Hematopoietic multipotent progenitor cell treated with erythropoietin and hydrocortisone succinate and interleukin-3 and kit ligand, for 8 days (in vitro differentiated cells): Measurements from ENCODE around the gene GGCT.
"Not testable (repeated sequence)": the region's sequence is repeated elsewhere in the genome, so short reads cannot be mapped to it uniquely, and the experiment has no call there.

Experiments
- DNase-seq: peaks from one replicate; pipeline ENCODE4 v3.0.0-alpha.2; 2015

Gene GGCT

GRCh38 chr7:30504301-30505173 is at the start of gene GGCT:
TSS of gene GGCT (minus strand) at chr7:30504829. CDS start at chr7:30504709, 120 bp downstream.
- peak; percentile 99 for DNase-seq

- no peak for DNase-seq
These were observed 48.9 kb upstream of the GGCT start for GRCh38 chr7:30553546-30553945.

GRCh38 chr7:30553141-30553540 is 48.5 kb upstream of the GGCT start:
- DNase-seq, result no peak

- DNase-seq, result no peak
These were observed 47.7 kb upstream of the GGCT start for GRCh38 chr7:30552330-30552729.

- peak; percentile 21 for DNase-seq
These were observed 45.4 kb upstream of the GGCT start for GRCh38 chr7:30549931-30550493.

- DNase-seq, result peak; percentile 66
These were observed 44.2 kb upstream of the GGCT start for GRCh38 chr7:30548845-30549244.

- no peak for DNase-seq
These were observed 42.0 kb upstream of the GGCT start for GRCh38 chr7:30546596-30546995.

- DNase-seq, result no peak
These were observed 41.3 kb upstream of the GGCT start for GRCh38 chr7:30545791-30546555.

- DNase-seq, result no peak
These were observed 39.3 kb upstream of the GGCT start for GRCh38 chr7:30543813-30544525.

GRCh38 chr7:30543115-30543514 is 38.5 kb upstream of the GGCT start:
- not testable (repeated sequence) for DNase-seq

GRCh38 chr7:30533886-30534285 is 29.3 kb upstream of the GGCT start:
- DNase-seq, result no peak

GRCh38 chr7:30531286-30531685 is 26.7 kb upstream of the GGCT start:
- DNase-seq, result no peak

- no peak for DNase-seq
These were observed 25.7 kb upstream of the GGCT start for GRCh38 chr7:30530373-30530772.

- no peak for DNase-seq
These were observed 24.1 kb upstream of the GGCT start for GRCh38 chr7:30528779-30529178.

GRCh38 chr7:30527297-30527696 is 22.7 kb upstream of the GGCT start:
- DNase-seq, result not testable (repeated sequence)

- DNase-seq, result no peak
These were observed 21.5 kb upstream of the GGCT start for GRCh38 chr7:30526163-30526562.

GRCh38 chr7:30525429-30525828 is 20.8 kb upstream of the GGCT start:
- no peak for DNase-seq

- no peak for DNase-seq
These were observed 19.9 kb upstream of the GGCT start for GRCh38 chr7:30524545-30524944.

- no peak for DNase-seq
These were observed 18.8 kb upstream of the GGCT start for GRCh38 chr7:30523466-30523865.

GRCh38 chr7:30522159-30522558 is 17.5 kb upstream of the GGCT start:
- DNase-seq, result no peak

- no peak for DNase-seq
These were observed 16.9 kb upstream of the GGCT start for GRCh38 chr7:30521532-30521931.

- no peak for DNase-seq
These were observed 14.5 kb upstream of the GGCT start for GRCh38 chr7:30519122-30519521.

GRCh38 chr7:30515761-30516160 is 11.1 kb upstream of the GGCT start:
- DNase-seq, result no peak
